CD14-positive monocyte (primary cell): Measurements from ENCODE around the gene NACC1. TPM values are rescaled to one million over a fixed set of nuclear protein-coding genes. Genes with fewer than 3 reads are reported as not detected.
"Not testable (repeated sequence)": the region's sequence is repeated elsewhere in the genome, so short reads cannot be mapped to it uniquely, and the experiment has no call there.

Experiments used
- DNase-seq, 3 donors: peaks; one replicate each; pipeline ENCODE4 v3.0.0-alpha.2; 2011 to 2022
- H2AFZ ChIP-seq: 2 replicates; pipeline ENCODE4 v1.6.0; 2012; ENCODE audit warnings: mild to moderate bottlenecking, low read depth, low read length, inconsistent platforms; ENCODE audit not compliant: insufficient read depth, poor library complexity, severe bottlenecking
- H3K27ac ChIP-seq, 2 donors: 1 replicate in 1 of 2; 2 replicates in 1 of 2; pipeline ENCODE4 v1.5.1; 2012 to 2013; ENCODE audit warnings: low read length in 2 of 2, control low read depth in 1 of 2, inconsistent platforms in 1 of 2, low read depth in 1 of 2, mild to moderate bottlenecking in 1 of 2
- H3K27me3 ChIP-seq, 2 donors: one replicate each; pipeline versions ENCODE4 v1.6.0 to v1.6.1; 2011 to 2013; ENCODE audit warnings: low read length in 2 of 2; ENCODE audit not compliant: control insufficient read depth in 2 of 2, insufficient read depth in 2 of 2
- H3K36me3 ChIP-seq, 2 donors: replicated peaks in 1 of 2; 1 replicate in 1 of 2; 2 replicates in 1 of 2; pipeline versions ENCODE4 v1.5.1 to v1.6.1; 2012 to 2013; ENCODE audit warnings: low read length in 2 of 2, control low read depth in 1 of 2, inconsistent platforms in 1 of 2, mild to moderate bottlenecking in 1 of 2; ENCODE audit not compliant: insufficient read depth in 2 of 2, control insufficient read depth in 1 of 2
- H3K4me1 ChIP-seq, 2 donors: 1 replicate in 1 of 2; 2 replicates in 1 of 2; pipeline versions ENCODE4 v1.5.1 to v1.6.1; 2012 to 2013; ENCODE audit warnings: low read length in 2 of 2, control low read depth in 1 of 2, inconsistent platforms in 1 of 2, mild to moderate bottlenecking in 1 of 2, moderate library complexity in 1 of 2; ENCODE audit not compliant: insufficient read depth in 2 of 2, control insufficient read depth in 1 of 2
- H3K4me2 ChIP-seq: replicated peaks from 2 replicates; pipeline ENCODE3; 2012; ENCODE audit warnings: low read length, moderate library complexity, mild to moderate bottlenecking; ENCODE audit not compliant: poor library complexity, severe bottlenecking; ENCODE audit errors: extremely low read depth
- H3K4me3 ChIP-seq, 3 experiments: fragments of 200-600 bp in 1 of 3; sonication (generic) in 1 of 3; replicated peaks in 1 of 3; 1 replicate in 2 of 3; 2 replicates in 1 of 3; pipeline ENCODE4 v1.5.1; 2011 to 2013; ENCODE audit warnings: low read length in 3 of 3, mild to moderate bottlenecking in 3 of 3, control low read depth in 2 of 3, low read depth in 2 of 3, inconsistent platforms in 1 of 3, moderate library complexity in 1 of 3
- H3K79me2 ChIP-seq: 2 replicates; pipeline ENCODE4 v1.6.0; 2012; ENCODE audit warnings: mild to moderate bottlenecking, control low read depth, inconsistent platforms, low read length, moderate library complexity; ENCODE audit not compliant: insufficient read depth
- H3K9ac ChIP-seq: 2 replicates; pipeline ENCODE4 v1.6.0; 2017; ENCODE audit warnings: low read length, mild to moderate bottlenecking; ENCODE audit not compliant: insufficient read depth, poor library complexity, severe bottlenecking
- H3K9me3 ChIP-seq, 2 donors: replicated peaks in 1 of 2; 1 replicate in 1 of 2; 2 replicates in 1 of 2; pipeline versions ENCODE4 v1.5.1 to v1.6.1; 2012 to 2013; ENCODE audit warnings: low read length in 2 of 2, control low read depth in 1 of 2; ENCODE audit not compliant: control insufficient read depth in 1 of 2, insufficient read depth in 1 of 2
- H4K20me1 ChIP-seq: 2 replicates; pipeline ENCODE4 v1.6.0; 2012; ENCODE audit warnings: mild to moderate bottlenecking, low read length, control low read depth, moderate library complexity; ENCODE audit not compliant: insufficient read depth
- H3K27ac Mint-ChIP-seq, 7 donors: one replicate each; pipeline ENCODE4 v1.8.0; 2020; ENCODE audit warnings: mild to moderate bottlenecking in 7 of 7, mixed read lengths in 7 of 7, moderate library complexity in 6 of 7, inconsistent platforms in 2 of 7
- H3K27me3 Mint-ChIP-seq, 3 donors: one replicate each; pipeline ENCODE4 v1.8.0; 2021 to 2022; ENCODE audit warnings: low read depth in 3 of 3, mild to moderate bottlenecking in 3 of 3, mixed read lengths in 3 of 3, moderate library complexity in 3 of 3, inconsistent platforms in 1 of 3
- H3K36me3 Mint-ChIP-seq, 2 donors: one replicate each; pipeline ENCODE4 v1.8.0; 2020; ENCODE audit warnings: mixed read lengths in 2 of 2, inconsistent platforms in 1 of 2, mild to moderate bottlenecking in 1 of 2
- H3K4me1 Mint-ChIP-seq: one replicate; pipeline ENCODE4 v1.8.0; 2020; ENCODE audit warnings: mild to moderate bottlenecking, mixed read lengths
- H3K4me3 Mint-ChIP-seq, 2 donors: one replicate each; pipeline ENCODE4 v1.8.0; 2020; ENCODE audit warnings: mild to moderate bottlenecking in 2 of 2, mixed read lengths in 2 of 2, moderate library complexity in 1 of 2
- H3K9me3 Mint-ChIP-seq, 7 donors: one replicate each; pipeline ENCODE4 v1.8.0; 2020 to 2022; ENCODE audit warnings: mixed read lengths in 7 of 7, mild to moderate bottlenecking in 6 of 7, moderate library complexity in 6 of 7, inconsistent platforms in 2 of 7
- CTCF ChIP-seq: fragments of 200-600 bp; IDR thresholded peaks from one replicate; pipeline ENCODE4 v1.8.0; 2022; ENCODE audit warnings: antibody characterized with exemption, mild to moderate bottlenecking
- WGBS: methylation state at CpG from one replicate; pipeline ENCODE4 v1.1.5; 2013; ENCODE audit warnings: missing lambda C conversion rate; ENCODE audit not compliant: insufficient coverage; 5-methylcytosine and 5-hydroxymethylcytosine counted together
- intact Hi-C, 2 donors: fragments of 100-400 bp; cut with micrococcal nuclease; formaldehyde crosslinking; loops; one replicate each; pipeline versions ENCODE4 v1.15.0 to v1.15.1; 2023
- polyA plus RNA-seq, 3 donors: library from polyadenylated mRNA; depleted of rRNA in 1 of 3; unstranded in 2 of 3; stranded (reverse) in 1 of 3; fragments of 300-500 nt in 2 of 3; fragments of >200 nt in 1 of 3; fragmentation: Illumina TruSeq in 2 of 3; gene quantifications; 1 replicate in 2 of 3; 2 replicates in 1 of 3; pipeline ENCODE4 v1.2.3, GENCODE V29; 2012 to 2021

The NACC1 gene
- polyA plus RNA-seq, 3 donors: 1.1 to 20.1 (median 2.2) TPM

- no peak overlapping the region for H3K4me3 Mint-ChIP-seq
- H3K4me1 ChIP-seq: peaks cover 19 to 22% of the 10 kb centered on the region in 2 donors
- H3K36me3 ChIP-seq: no peaks in the 10 kb centered on the region
- H3K9me3 Mint-ChIP-seq: peaks cover 0 to 2% (median 0%) of the 10 kb centered on the region in 7 donors
- H3K4me3 ChIP-seq: no peak overlapping the region
- H3K9ac ChIP-seq: no peak overlapping the region
- peaks cover 6% of the 10 kb centered on the region for H3K79me2 ChIP-seq
- H3K27me3 ChIP-seq: no peaks in the 10 kb centered on the region
- H4K20me1 ChIP-seq: no peaks in the 10 kb centered on the region
- H3K27ac Mint-ChIP-seq: no peak overlapping the region
- WGBS: 96% methylated on average over 8 of the region's 8 CpGs
- no peaks in the 10 kb centered on the region for H3K9me3 ChIP-seq
- TF ChIP-seq CTCF: no peak
- intact Hi-C loops: no loop called here
- H3K36me3 Mint-ChIP-seq: peaks cover 0 to 3% of the 10 kb centered on the region in 2 donors
- no peak overlapping the region for H3K27ac ChIP-seq
- peaks cover 0 to 2% (median 0%) of the 10 kb centered on the region in 3 donors for H3K27me3 Mint-ChIP-seq
- DNase-seq: no peak
- H3K4me2 ChIP-seq: no peak overlapping the region
- H3K4me1 Mint-ChIP-seq: peaks cover 21% of the 10 kb centered on the region
- H2AFZ ChIP-seq: no peak overlapping the region
These were observed 58.3 kb downstream of the NACC1 start for GRCh38 chr19:13176345-13176744.

- H3K4me2 ChIP-seq, H3K27ac Mint-ChIP-seq, H3K27me3 ChIP-seq, H3K36me3 Mint-ChIP-seq, H2AFZ ChIP-seq, H3K9ac ChIP-seq, DNase-seq, H3K9me3 ChIP-seq, H3K4me3 Mint-ChIP-seq, H3K36me3 ChIP-seq, H3K27ac ChIP-seq, H3K9me3 Mint-ChIP-seq, H3K79me2 ChIP-seq, H3K27me3 Mint-ChIP-seq, intact Hi-C loops, H3K4me3 ChIP-seq, H4K20me1 ChIP-seq: not testable (repeated sequence)
- peaks cover 16 to 18% of the 10 kb centered on the region in 2 donors for H3K4me1 ChIP-seq
- no CpG with 5 or more reads among the region's 5 CpGs for WGBS
- peaks cover 19% of the 10 kb centered on the region for H3K4me1 Mint-ChIP-seq
These were observed 59.5 kb downstream of the NACC1 start for GRCh38 chr19:13177584-13177983.

- WGBS: 97% methylated on average over 7 of the region's 10 CpGs
- H4K20me1 ChIP-seq, DNase-seq, H3K27ac ChIP-seq, H3K36me3 ChIP-seq, H3K9ac ChIP-seq, H3K27ac Mint-ChIP-seq, H3K79me2 ChIP-seq, H3K9me3 ChIP-seq, H3K9me3 Mint-ChIP-seq, intact Hi-C loops, H2AFZ ChIP-seq, H3K27me3 Mint-ChIP-seq, H3K4me2 ChIP-seq, H3K4me3 Mint-ChIP-seq, H3K4me3 ChIP-seq, H3K27me3 ChIP-seq, H3K36me3 Mint-ChIP-seq: not testable (repeated sequence)
- peaks cover 9 to 11% of the 10 kb centered on the region in 2 donors for H3K4me1 ChIP-seq
- H3K4me1 Mint-ChIP-seq: peaks cover 12% of the 10 kb centered on the region
These were observed 60.2 kb downstream of the NACC1 start for GRCh38 chr19:13178291-13178690.
